ENCODE measurements around the gene ALG9.

- TF ChIP-seq CTCF (IDR thresholded peaks at IDR 0.05; ENCODE audit: low read depth, low read length) (no peak), EZH2phosphoT487 (IDR thresholded peaks at IDR 0.05; ENCODE audit: low read depth) (no peak)
Measured at GRCh38 chr11:111814106-111814505, 57.3 kb downstream of the ALG9 start.
